Naive thymus-derived CD8-positive, alpha-beta T cell (primary cell): ENCODE measurements around the gene GRIN1. TPM values are rescaled to one million over a fixed set of nuclear protein-coding genes. Genes with fewer than 3 reads are reported as not detected.

ENCODE experiments used
- ATAC-seq, 2 donors: fragments of 150-1000 bp; cut with Tn5 transposase in 1 of 2; sonication (Bioruptor Pico), chemical (Tn5 transposase) in 1 of 2; 1 replicate in 1 of 2; 2 replicates in 1 of 2; pipeline ENCODE4 v1.10.0; 2021; ENCODE audit warnings: mild to moderate bottlenecking in 2 of 2, moderate library complexity in 2 of 2
- POLR2A ChIA-PET: fragments of 350-600 bp; sonication (Branson Sonifier 250); formaldehyde crosslinking; loops from one replicate; lab custom pipeline; 2021; ENCODE audit warnings: antibody characterized with exemption; lab: Charles Lee
- DNase-seq, 10 donors: peaks; one replicate each; pipeline versions ENCODE4 v3.0.0 to v3.0.0-alpha.2; 2020 to 2022
- H3K27ac Mint-ChIP-seq, 10 donors: one replicate each; pipeline ENCODE4 v1.8.0; 2020 to 2022; ENCODE audit warnings: mild to moderate bottlenecking in 10 of 10, mixed read lengths in 10 of 10, moderate library complexity in 4 of 10, inconsistent platforms in 1 of 10
- H3K27me3 Mint-ChIP-seq, 5 donors: one replicate each; pipeline ENCODE4 v1.8.0; 2021 to 2022; ENCODE audit warnings: mixed read lengths in 5 of 5
- H3K36me3 Mint-ChIP-seq, 3 donors: one replicate each; pipeline ENCODE4 v1.8.0; 2020 to 2022; ENCODE audit warnings: mixed read lengths in 3 of 3, mild to moderate bottlenecking in 2 of 3, inconsistent platforms in 1 of 3
- H3K4me1 Mint-ChIP-seq, 4 donors: one replicate each; pipeline ENCODE4 v1.8.0; 2021 to 2022; ENCODE audit warnings: mixed read lengths in 4 of 4
- H3K4me3 Mint-ChIP-seq, 10 donors: one replicate each; pipeline ENCODE4 v1.8.0; 2020 to 2022; ENCODE audit warnings: mild to moderate bottlenecking in 10 of 10, mixed read lengths in 10 of 10, moderate library complexity in 6 of 10, inconsistent platforms in 1 of 10
- H3K9me3 Mint-ChIP-seq, 9 donors: one replicate each; pipeline ENCODE4 v1.8.0; 2020 to 2022; ENCODE audit warnings: mixed read lengths in 9 of 9, mild to moderate bottlenecking in 3 of 9, inconsistent platforms in 1 of 9, moderate library complexity in 1 of 9
- polyA plus RNA-seq, 3 donors: library from polyadenylated mRNA; unstranded; fragments of 300-500 nt; fragmentation: Illumina TruSeq; gene quantifications; one replicate each; pipeline ENCODE4 v1.2.3, GENCODE V29; 2021
- total RNA-seq, 8 experiments: library from RNA in 2 of 8; stranded (reverse) in 2 of 8; gene quantifications; one replicate each; pipeline ENCODE4 v1.2.3 and lab custom pipeline; 2021 to 2026

GRIN1 gene
- total and polyA plus RNA-seq, 5 experiments from 2014 or later = not detected

- no peak overlapping the region for H3K27ac Mint-ChIP-seq
- H3K27me3 Mint-ChIP-seq = no peaks in the 10 kb centered on the region
- POLR2A ChIA-PET = interaction anchor here (1.7 kb wide), 1 partner anchor 21 kb away, joined by 4 read pairs; the partner anchor contains the start of gene MAN1B1
- ATAC-seq (no peak), DNase-seq (no peak)
- no peaks in the 10 kb centered on the region for H3K4me1 Mint-ChIP-seq
- H3K4me3 Mint-ChIP-seq = no peak overlapping the region
- peaks cover 0 to 36% (median 2%) of the 10 kb centered on the region in 3 donors for H3K36me3 Mint-ChIP-seq
- no peaks in the 10 kb centered on the region for H3K9me3 Mint-ChIP-seq
Measured at GRCh38 chr9:137107312-137107921, 31.5 kb upstream of the GRIN1 start.

GRCh38 chr9:137107982-137108381, 31.0 kb upstream of the GRIN1 start:
- peaks cover 0 to 36% (median 3%) of the 10 kb centered on the region in 3 donors for H3K36me3 Mint-ChIP-seq
- ATAC-seq = no peak
- POLR2A ChIA-PET = interaction anchor here (1.7 kb wide), 1 partner anchor 22 kb away, joined by 4 read pairs; the partner anchor contains the start of gene MAN1B1
- DNase-seq = no peak
- no peaks in the 10 kb centered on the region for H3K27me3 Mint-ChIP-seq
- H3K9me3 Mint-ChIP-seq = no peaks in the 10 kb centered on the region
- H3K4me3 Mint-ChIP-seq = no peak overlapping the region
- H3K4me1 Mint-ChIP-seq = peaks cover 0 to 2% (median under 1%) of the 10 kb centered on the region in 4 donors
- no peak overlapping the region for H3K27ac Mint-ChIP-seq

- POLR2A ChIA-PET = interaction anchor here (1.2 to 1.7 kb wide), 3 partner anchors 13 to 38 kb away, joined by 3 to 4 read pairs (median 3); partner anchors contain the start of genes MAN1B1 and SAPCD2
- H3K9me3 Mint-ChIP-seq = no peaks in the 10 kb centered on the region
- H3K36me3 Mint-ChIP-seq = peaks cover 0 to 35% (median 4%) of the 10 kb centered on the region in 3 donors
- ATAC-seq (no peak), DNase-seq (no peak)
- peaks cover 0 to 8% (median 3%) of the 10 kb centered on the region in 4 donors for H3K4me1 Mint-ChIP-seq
- H3K27ac Mint-ChIP-seq = no peak overlapping the region
- no peak overlapping the region for H3K4me3 Mint-ChIP-seq
- H3K27me3 Mint-ChIP-seq = no peaks in the 10 kb centered on the region
Measured at GRCh38 chr9:137108608-137109249, 30.2 kb upstream of the GRIN1 start.

- peaks cover 0 to 8% (median 3%) of the 10 kb centered on the region in 4 donors for H3K4me1 Mint-ChIP-seq
- POLR2A ChIA-PET = interaction anchor here (1.2 to 1.3 kb wide), 2 partner anchors 13 to 39 kb away, joined by 3 read pairs; partner anchors contain the start of gene SAPCD2
- no peaks in the 10 kb centered on the region for H3K27me3 Mint-ChIP-seq
- H3K27ac Mint-ChIP-seq = no peak overlapping the region
- no peaks in the 10 kb centered on the region for H3K9me3 Mint-ChIP-seq
- DNase-seq = no peak
- H3K4me3 Mint-ChIP-seq = no peak overlapping the region
- ATAC-seq = no peak
- peaks cover 0 to 27% (median 2%) of the 10 kb centered on the region in 3 donors for H3K36me3 Mint-ChIP-seq
Measured at GRCh38 chr9:137109250-137110146, 29.5 kb upstream of the GRIN1 start.

- Mint-ChIP-seq H3K4me1 (peaks cover 0 to 8% (median 3%) of the 10 kb centered on the region in 4 donors), H3K9me3 (no peaks in the 10 kb centered on the region), H3K4me3 (peak overlapping the region in 1 of 10 donors; percentile 10), H3K27ac (no peak overlapping the region), H3K36me3 (peaks cover 0 to 20% (median 2%) of the 10 kb centered on the region in 3 donors), H3K27me3 (no peaks in the 10 kb centered on the region)
- ATAC-seq (no peak), DNase-seq (no peak)
- POLR2A ChIA-PET = no interaction called here
Measured at GRCh38 chr9:137110147-137110910, 28.6 kb upstream of the GRIN1 start.

- no peak for DNase-seq
- H3K9me3 Mint-ChIP-seq = no peaks in the 10 kb centered on the region
Measured at GRCh38 chr9:137110911-137111787, 27.8 kb upstream of the GRIN1 start.

DNA sequence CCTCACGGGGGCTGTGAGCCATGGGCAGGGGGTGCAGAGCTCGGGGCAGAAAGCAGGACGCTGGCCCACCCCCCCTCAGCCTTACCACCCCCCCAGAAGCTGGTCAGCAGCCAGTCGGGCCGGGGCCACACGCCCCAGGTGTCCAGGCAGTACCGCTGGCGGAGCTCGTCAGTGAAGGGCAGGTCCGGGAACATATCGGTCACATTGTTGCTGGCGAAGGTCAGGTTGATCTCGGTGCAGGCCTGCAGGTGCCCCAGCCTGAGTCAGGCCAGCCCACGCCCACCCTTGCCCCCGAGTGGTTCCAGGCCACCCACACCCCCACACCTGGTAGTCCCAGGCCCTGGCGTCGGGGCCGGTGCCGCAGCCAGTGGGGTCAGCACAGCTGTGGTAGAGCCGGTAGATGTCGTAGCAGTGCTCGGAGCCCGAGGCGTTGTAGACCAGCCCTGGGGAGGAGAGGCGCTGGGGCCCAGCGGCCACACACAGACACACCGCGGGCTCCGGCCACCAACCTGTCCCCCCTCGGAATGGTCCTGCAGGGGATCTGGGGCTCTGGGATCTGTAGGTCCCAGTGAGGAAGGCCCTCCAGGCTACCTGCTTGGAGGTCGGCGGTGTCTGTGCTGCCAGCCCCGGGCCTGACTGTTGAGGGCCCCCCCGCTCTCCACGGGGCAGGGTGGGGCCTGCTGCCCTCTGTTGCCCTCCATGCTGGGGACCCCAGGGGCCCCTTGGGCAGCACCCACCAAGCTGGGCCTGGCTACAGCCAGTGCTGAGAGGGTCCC, 27.0 kb upstream of the GRIN1 start:
- Mint-ChIP-seq H3K27me3 (no peaks in the 10 kb centered on the region), H3K36me3 (peaks cover 0 to 15% (median 2%) of the 10 kb centered on the region in 3 donors), H3K27ac (no peak overlapping the region), H3K4me3 (peak overlapping the region in 2 of 10 donors; percentile 18 to 41), H3K4me1 (peaks cover 0 to 10% (median 3%) of the 10 kb centered on the region in 4 donors), H3K9me3 (no peaks in the 10 kb centered on the region)
- POLR2A ChIA-PET = interaction anchor here (0.9 to 3.4 kb wide), 4 partner anchors 14 to 25 kb away, joined by 3 to 20 read pairs (median 10); partner anchors contain the start of gene MAN1B1
- DNase-seq (no peak), ATAC-seq (no peak)

More at GRCh38 chr9:137110911-137111787, 27.8 kb upstream of the GRIN1 start:
- Mint-ChIP-seq H3K4me1 (peaks cover 0 to 10% (median 3%) of the 10 kb centered on the region in 4 donors), H3K36me3 (peaks cover 0 to 15% (median 2%) of the 10 kb centered on the region in 3 donors), H3K4me3 (peak overlapping the region in 4 of 10 donors; percentile 10 to 80 (median 38)), H3K27me3 (no peaks in the 10 kb centered on the region), H3K27ac (peak overlapping the region in 1 of 10 donors; percentile 62)
- POLR2A ChIA-PET = no interaction called here
- no peak for ATAC-seq

GRCh38 chr9:137112564-137113384, 26.2 kb upstream of the GRIN1 start:
- Mint-ChIP-seq H3K36me3 (peaks cover 0 to 15% (median 2%) of the 10 kb centered on the region in 3 donors), H3K27ac (peak overlapping the region in 4 of 10 donors; percentile 11 to 57 (median 38)), H3K27me3 (no peaks in the 10 kb centered on the region), H3K9me3 (no peaks in the 10 kb centered on the region), H3K4me1 (peaks cover 0 to 10% (median 3%) of the 10 kb centered on the region in 4 donors), H3K4me3 (peak overlapping the region; percentile 53 to 79 (median 73))
- DNase-seq = no peak
- no peak for ATAC-seq
- POLR2A ChIA-PET = interaction anchor here (0.9 to 3.4 kb wide), 7 partner anchors 14 to 111 kb away, joined by 3 to 20 read pairs (median 6); partner anchors contain the start of genes MAN1B1 and TPRN

GRCh38 chr9:137113385-137114159, 25.4 kb upstream of the GRIN1 start:
- H3K27ac Mint-ChIP-seq = peak overlapping the region in 7 of 10 donors; percentile 11 to 85 (median 60)
- no peaks in the 10 kb centered on the region for H3K27me3 Mint-ChIP-seq
- ATAC-seq (peak; percentile 39 to 57), DNase-seq (peak in 4 of 10 donors; percentile 12 to 37 (median 31))
- H3K36me3 Mint-ChIP-seq = peaks cover 0 to 10% (median 2%) of the 10 kb centered on the region in 3 donors
- H3K4me1 Mint-ChIP-seq = peaks cover 0 to 10% (median 4%) of the 10 kb centered on the region in 4 donors
- peak overlapping the region; percentile 45 to 79 (median 73) for H3K4me3 Mint-ChIP-seq
- POLR2A ChIA-PET = interaction anchor here (0.7 to 3.4 kb wide), 9 partner anchors 10 to 110 kb away, joined by 3 to 20 read pairs (median 4); partner anchors contain the start of genes ANAPC2, MAN1B1, SSNA1 and TPRN
- H3K9me3 Mint-ChIP-seq = no peaks in the 10 kb centered on the region
